Stimulated activated CD4-positive, alpha-beta T cell treated with anti-CD3 and anti-CD28 coated beads, Interleukin-1b, Interleukin-23, amount 100 ng/mL, for 4 hours (primary cell): ENCODE data around the gene LGI4.
A peak's percentile ranks its signal among the peaks of the same experiment; 100 is the strongest.
"Not testable (repeated sequence)": the region's sequence is repeated elsewhere in the genome, so short reads cannot be mapped to it uniquely, and the experiment has no call there.

Experiments used
- DNase-seq, 2 donors: peaks; one replicate each; pipeline ENCODE4 v3.0.0-alpha.2; 2020; ENCODE audit warnings: low read depth in 2 of 2

Gene LGI4

DNA sequence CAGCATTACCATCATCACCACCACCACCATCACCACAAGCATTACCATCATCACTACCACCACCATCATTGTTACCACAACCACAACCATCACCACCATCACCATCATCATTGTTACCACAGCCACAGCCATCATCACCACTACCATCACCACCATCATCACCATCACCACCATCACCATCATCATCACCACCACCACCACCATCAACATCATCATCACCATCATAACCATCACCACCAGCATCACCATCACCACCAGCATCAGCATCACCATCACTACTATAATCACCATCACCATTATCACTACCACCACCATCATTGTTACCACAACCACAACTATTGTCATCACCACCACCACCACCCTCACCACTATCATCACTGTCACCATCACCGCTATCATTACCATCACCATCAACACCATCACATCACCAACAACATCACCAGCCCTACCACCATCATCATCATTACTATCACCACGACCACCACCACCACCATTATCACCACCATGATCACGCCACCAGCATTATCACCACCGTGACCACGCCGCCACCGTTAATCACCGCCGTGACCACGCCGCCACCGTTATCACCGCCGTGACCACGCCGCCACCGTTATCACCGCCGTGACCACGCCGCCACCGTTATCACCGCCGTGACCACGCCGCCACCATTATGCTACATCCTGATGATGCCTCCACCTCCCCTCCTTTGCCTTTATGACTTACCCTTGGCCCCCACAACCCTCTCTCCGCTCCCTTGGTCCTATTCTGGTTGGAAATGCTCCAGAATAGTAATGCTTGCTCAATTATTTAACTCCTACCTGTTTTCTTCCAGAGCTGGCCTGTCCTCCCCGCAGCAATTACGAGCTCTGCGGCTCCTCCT, 29.2 kb downstream of the LGI4 start:
- no peak for DNase-seq

GRCh38 chr19:35105047-35105410, 29.8 kb downstream of the LGI4 start:
- DNase-seq: no peak

DNA sequence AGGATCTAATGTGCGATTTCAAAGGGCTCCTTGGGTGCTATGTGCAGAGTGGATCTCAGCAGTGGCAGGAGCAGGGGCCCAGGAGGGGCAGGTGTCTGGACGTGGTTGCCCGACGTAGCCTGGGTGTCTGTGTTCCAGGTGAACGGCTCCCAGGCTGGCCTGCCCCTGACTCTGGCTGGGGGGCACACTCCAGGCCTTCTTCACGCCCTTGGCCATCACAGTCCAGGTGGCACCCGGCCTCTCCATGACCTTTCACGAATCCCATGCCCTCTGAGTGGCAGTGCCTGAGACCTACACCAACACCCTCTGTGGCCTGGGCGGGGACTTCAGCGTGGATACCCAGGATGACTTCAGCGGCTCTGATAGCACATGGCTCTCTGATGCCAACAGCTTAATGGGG, 30.5 kb downstream of the LGI4 start:
- DNase-seq: no peak

GRCh38 chr19:35103614-35104013, 31.2 kb downstream of the LGI4 start:
- DNase-seq: not testable (repeated sequence)

- not testable (repeated sequence) for DNase-seq
Measured at GRCh38 chr19:35101949-35102348, 32.9 kb downstream of the LGI4 start.

GRCh38 chr19:35100588-35101533, 34.0 kb downstream of the LGI4 start:
- no peak for DNase-seq

- DNase-seq: no peak
Measured at GRCh38 chr19:35099897-35100275, 35.0 kb downstream of the LGI4 start.

DNA sequence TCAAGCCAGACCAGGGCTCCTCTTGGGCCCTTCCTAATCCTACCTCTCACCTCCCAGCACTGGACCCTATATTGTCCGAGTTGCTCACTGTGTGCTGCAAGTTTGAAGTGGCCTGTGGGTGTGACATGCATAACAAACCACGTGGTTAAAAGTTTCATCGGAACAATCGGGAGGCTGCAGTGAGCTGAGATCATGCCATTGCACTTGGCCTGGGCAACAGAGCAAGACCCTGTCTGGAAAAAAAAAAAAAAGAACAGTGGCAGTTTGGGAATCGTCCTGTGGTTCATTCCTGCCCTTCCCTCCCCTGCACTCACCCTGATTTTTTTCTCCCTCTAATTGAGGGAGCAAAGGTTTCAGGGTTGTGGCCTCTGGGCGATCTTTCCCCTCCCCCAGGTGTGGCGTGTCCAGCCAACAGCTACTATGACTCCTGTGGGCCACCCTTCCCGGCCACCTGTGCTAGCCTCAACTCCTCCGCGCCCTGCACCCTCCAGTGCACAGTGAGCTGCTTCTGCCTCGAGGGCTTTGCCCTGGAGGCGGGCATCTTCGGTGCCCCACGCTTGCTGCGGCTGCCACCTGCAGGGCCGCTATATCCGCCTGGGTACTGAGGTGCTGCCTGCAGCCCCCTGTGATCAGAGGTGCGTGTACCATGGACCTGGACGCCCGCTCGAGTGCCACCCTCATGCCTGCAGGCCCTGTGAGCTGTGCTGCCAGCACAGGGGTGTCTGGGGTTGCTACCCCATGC, 35.5 kb downstream of the LGI4 start:
- no peak for DNase-seq

GRCh38 chr19:35098413-35099049, 36.3 kb downstream of the LGI4 start:
- DNase-seq: no peak

DNA sequence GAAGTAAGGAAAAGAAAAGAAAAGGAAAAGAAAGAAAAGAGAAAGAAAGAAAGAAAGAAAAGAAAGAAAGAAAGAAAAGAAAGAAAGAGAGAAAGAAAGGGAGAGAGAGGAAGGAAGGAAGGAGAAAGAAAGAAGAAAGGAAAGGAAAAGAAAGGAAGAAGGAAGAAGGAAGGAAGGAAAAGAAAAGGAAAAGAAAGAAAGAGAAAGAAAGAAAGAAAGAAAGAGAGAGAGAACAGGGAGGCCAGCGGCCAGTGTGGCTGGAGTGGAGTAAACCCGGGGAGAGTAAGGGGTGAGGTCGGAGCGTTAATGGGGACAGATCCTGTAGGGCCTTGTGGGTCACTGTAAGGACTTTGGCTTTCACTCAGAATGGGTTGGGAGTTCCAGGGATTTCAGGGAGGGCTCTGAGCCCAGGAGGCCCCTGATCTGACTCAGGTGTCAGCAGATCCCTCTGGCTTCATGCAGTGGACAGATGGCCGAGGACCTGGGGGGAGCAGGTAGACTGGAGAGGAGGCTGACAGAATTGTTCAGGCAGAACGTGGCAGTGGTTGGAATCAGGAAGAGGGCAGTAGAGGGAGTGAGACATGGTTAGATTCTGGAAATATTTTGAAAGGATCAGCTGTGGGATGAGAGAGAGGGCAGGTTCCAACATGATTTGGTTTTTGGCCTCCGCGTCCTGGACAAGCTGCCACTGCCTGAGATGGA, 39.0 kb downstream of the LGI4 start:
- no peak for DNase-seq

GRCh38 chr19:35094656-35095055, 40.2 kb downstream of the LGI4 start:
- no peak for DNase-seq

- no peak for DNase-seq
Measured at GRCh38 chr19:35093941-35094647, 40.8 kb downstream of the LGI4 start.

DNA sequence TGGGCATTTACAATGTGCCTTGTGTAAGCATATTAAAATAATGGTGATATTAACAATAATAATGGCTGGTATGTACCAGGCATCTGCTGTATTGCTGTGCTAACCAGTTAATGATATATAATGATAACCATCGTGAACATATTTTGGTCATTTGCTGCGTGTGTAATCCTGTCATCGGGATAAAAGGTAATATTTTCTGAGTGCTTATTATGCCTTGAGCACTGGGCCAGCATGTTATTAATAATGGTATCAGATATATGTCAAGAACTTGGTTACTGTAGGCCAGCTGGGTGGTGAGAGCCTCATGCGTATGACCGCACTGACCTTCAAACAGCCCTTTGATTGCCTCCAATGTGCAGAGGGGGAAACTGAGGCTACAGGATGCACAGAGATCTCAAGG, 41.4 kb downstream of the LGI4 start:
- DNase-seq: no peak

DNA sequence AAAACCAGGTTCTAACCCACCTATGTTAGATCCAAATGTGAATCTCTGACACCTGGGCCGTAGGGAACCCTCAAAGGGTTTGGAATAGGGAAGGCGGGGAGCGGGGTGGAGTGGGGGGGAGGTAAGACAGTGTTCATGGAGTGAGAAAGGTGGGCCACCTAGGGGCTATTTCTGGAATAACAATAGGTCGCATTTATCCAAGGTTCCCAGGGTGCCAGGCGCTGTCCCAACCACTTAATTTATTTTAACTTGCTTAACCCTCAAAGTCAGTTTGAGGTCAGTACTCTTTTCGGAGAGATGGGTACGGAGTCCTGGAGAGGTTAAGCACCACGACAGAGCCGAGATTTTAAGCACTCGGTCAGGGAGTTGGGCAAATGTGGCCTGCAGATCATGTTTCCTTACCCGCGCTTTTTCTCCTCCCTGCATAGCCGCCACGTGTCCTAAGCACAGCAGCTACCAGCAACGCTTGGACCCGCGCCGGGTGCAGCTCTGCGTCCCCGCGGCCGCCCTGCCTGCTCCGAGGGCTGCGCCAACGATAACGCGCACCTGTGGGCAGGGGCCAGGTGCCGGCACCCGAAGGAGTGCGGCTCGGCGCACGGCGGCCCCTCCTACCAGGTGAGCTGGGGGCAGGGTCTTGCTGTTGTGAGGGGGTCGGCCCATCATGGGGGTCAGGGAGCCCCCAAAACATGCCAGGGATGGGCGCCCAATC, 44.2 kb downstream of the LGI4 start:
- peak in 1 of 2 donors; percentile 31 for DNase-seq

DNA sequence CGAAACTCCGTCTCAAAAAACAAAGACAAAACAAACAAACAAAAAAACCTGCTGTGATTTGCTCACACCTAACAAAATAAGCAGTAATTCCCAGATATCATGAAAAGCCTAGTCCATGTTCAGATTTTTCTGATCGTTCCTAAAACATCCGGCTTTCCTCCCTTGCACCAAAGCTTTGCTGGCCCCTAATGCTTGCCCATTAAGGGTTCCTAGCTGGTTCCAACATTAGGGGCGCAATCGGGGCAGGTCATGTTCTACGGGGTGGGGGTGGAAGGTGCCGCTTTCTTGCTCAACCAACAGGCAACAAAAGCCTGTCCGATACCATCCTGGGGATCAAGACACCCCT, 44.7 kb downstream of the LGI4 start:
- no peak for DNase-seq

DNA sequence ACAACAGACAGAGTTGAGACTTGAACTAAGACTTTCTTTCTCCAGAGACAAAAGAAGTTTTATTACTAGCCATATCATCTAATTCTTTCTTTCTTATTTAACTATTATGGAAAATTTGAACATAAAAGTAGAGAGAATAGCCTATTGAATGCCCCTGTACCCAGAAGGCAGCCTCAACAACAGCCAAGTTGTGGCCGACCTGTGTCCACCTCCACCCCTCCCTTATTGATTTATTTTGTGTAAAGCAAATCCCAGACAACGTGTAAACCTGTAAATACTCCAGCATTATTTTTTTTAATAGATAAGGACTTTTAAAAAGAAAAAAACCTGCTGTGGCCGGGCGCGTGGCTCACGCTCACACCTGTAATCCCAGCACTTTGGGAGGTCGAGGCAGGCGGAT, 45.3 kb downstream of the LGI4 start:
- DNase-seq: no peak

DNA sequence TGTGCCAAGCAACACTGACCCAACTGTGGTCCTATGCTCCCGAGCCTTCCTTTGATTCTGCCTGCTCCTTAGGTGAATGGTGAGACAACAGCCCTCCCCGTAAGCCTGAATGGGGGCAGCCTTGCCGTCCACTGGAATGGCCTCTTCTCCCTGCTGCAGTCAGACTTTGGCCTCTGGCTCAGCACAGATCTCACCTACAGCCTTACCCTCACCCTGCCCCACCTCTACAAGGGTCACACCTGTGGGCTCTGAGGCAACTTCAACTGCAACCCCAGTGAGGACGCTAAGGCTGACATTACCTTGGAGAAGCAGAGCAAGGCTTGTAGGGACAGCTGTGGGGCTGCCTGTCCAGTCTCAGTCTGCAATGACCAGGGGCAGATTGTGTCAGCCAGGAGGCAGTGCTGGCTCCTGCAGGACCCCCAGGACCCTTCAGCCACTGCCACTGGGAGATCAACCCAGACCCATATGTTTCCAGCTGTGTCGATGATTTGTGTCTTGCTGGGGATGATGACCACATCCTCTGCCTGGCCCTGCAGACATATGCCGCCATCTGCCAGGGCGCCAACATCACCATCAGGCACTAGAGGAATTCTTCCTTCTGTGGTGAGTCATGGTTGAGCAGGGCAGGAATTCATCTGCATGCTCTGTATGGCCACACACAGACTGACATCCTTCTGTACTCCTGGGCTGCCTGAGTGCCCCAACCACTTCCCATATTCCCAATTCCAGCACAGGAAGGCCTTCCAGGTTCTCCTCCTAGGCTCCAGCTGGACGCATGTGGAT, 46.5 kb downstream of the LGI4 start:
- no peak for DNase-seq

GRCh38 chr19:35087393-35087792, 47.5 kb downstream of the LGI4 start:
- no peak for DNase-seq

DNA sequence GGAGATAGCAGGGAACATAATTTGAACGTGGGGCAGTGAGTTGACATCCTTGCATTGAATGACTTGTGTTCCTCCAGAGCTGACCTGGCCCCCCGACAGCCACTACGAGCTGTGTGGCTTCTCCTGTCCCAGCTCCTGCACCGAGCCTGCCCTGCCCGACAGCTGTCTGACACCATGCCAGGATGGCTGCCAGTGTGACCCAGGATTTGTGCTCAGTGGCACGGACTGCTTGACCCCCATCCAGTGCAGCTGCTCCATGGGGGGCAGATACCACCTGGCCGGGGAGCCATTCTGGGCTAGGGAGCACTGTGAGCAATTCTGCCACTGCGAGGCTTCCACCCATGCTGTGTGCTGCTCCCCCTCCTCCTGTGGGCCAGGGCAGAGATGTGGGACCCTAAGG, 48.4 kb downstream of the LGI4 start:
- DNase-seq: no peak
